ENCODE data around the gene ZNF445. TPM values are rescaled to one million over a fixed set of nuclear protein-coding genes. Genes with fewer than 3 reads are reported as not detected.
A peak's percentile ranks its signal among the peaks of the same experiment; 100 is the strongest.

Gene ZNF445
- total RNA-seq (10 to 100 TPM; 18.6 to 26.4 TPM), polyA plus RNA-seq (1 to 10 TPM; 4.1 to 6.5 TPM)
- long read RNA-seq, donor 1, full-length matches to known transcripts, result 2 of 6 reads
- long read RNA-seq, donor 1, partial matches to known transcripts, result 0 of 6 reads
- long read RNA-seq, donor 1, other reads (novel, unspliced or antisense), result 4 of 6 reads
- long read RNA-seq, donor 2, full-length matches to known transcripts, result 2 of 9 reads
- long read RNA-seq, donor 2, partial matches to known transcripts, result 0 of 9 reads
- long read RNA-seq, donor 2, other reads (novel, unspliced or antisense), result 7 of 9 reads

GRCh38 chr3:44477312-44478030, at the start of gene ZNF445:
Gene ZNF445 (minus strand): TSS chr3:44477670. CDS start chr3:44455549, 22,121 bp downstream.
- Histone ChIP-seq H3K27ac (ENCODE audit: low read depth in 1 of 2, low read length in 2 of 2) (no peak within 1 kb of the TSS), H3K4me3 (ENCODE audit: low read length in 2 of 2) (peak within 1 kb of the TSS; percentile 84 to 100)
- intact Hi-C loops (cut with DNase I), result loop anchor here (5.0 to 10.0 kb wide), 3 partner anchors 35 to 153 kb away; partner anchors contain the start of gene TCAIM (in 1 of the 2)

GRCh38 chr3:44525060-44525459, 47.6 kb upstream of the ZNF445 start:
- Histone ChIP-seq H3K4me3 (ENCODE audit: low read length in 2 of 2) (no peak overlapping the region), H3K9me3 (ENCODE audit: control insufficient read depth, low read length) (no peaks in the 10 kb centered on the region), H3K27ac (ENCODE audit: low read depth in 1 of 2, low read length in 2 of 2) (no peak overlapping the region), H3K36me3 (ENCODE audit: control insufficient read depth in 1 of 2, insufficient read depth in 2 of 2, low read length in 1 of 2) (no peaks in the 10 kb centered on the region), H3K27me3 (ENCODE audit: control insufficient read depth in 1 of 2, insufficient read depth in 2 of 2, low read length in 1 of 2) (no peaks in the 10 kb centered on the region), H3K4me1 (ENCODE audit: control insufficient read depth in 1 of 2, insufficient read depth in 2 of 2, low read length in 2 of 2) (no peaks in the 10 kb centered on the region)
- ATAC-seq (ENCODE audit: low FRiP score), result no peak
- no peak for DNase-seq
- intact Hi-C loops (cut with DNase I), result no loop called here
- WGBS, 2 donors, result 82 to 85% methylated on average over 5 of the region's 5 CpGs

More at GRCh38 chr3:44477312-44478030, at the start of gene ZNF445:
- peak; percentile 96 for ATAC-seq (ENCODE audit: low FRiP score)
- DNase-seq, result peak; percentile 87 to 94
- 1% methylated on average over 54 to 69 of the region's 69 CpGs for WGBS, 2 donors
- no peaks in the 10 kb centered on the region for H3K9me3 ChIP-seq (ENCODE audit: control insufficient read depth, low read length)
- no peaks in the 10 kb centered on the region for H3K27me3 ChIP-seq (ENCODE audit: control insufficient read depth in 1 of 2, insufficient read depth in 2 of 2, low read length in 1 of 2)
- H3K4me1 ChIP-seq (ENCODE audit: control insufficient read depth in 1 of 2, insufficient read depth in 2 of 2, low read length in 2 of 2), result peaks cover 0 to 6% of the 10 kb centered on the region in 2 donors
- no peaks in the 10 kb centered on the region for H3K36me3 ChIP-seq (ENCODE audit: control insufficient read depth in 1 of 2, insufficient read depth in 2 of 2, low read length in 1 of 2)

DNA sequence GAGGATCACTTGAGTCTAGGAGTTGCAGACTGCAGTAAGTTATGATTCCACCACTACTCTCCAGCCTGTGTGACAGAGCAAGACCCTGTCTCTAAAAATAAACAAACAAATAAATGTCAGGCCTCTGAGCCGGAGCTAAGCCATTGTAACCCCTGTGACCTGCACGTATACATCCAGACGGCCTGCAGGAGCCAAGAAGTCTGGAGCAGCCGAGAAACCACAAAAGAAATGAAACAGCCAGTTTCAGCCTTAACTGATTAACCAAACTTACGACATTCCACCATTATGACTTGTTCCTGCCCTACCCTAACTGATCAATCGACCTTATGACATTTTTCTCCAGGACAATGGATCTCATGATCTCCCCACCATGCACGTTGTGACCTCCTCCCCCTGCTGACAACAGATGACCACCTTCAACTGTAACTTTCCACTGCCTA, 45.0 kb upstream of the ZNF445 start:
- ATAC-seq (ENCODE audit: low FRiP score), result no peak
- Histone ChIP-seq H3K4me1 (ENCODE audit: control insufficient read depth in 1 of 2, insufficient read depth in 2 of 2, low read length in 2 of 2) (no peaks in the 10 kb centered on the region), H3K36me3 (ENCODE audit: control insufficient read depth in 1 of 2, insufficient read depth in 2 of 2, low read length in 1 of 2) (no peaks in the 10 kb centered on the region), H3K27me3 (ENCODE audit: control insufficient read depth in 1 of 2, insufficient read depth in 2 of 2, low read length in 1 of 2) (no peaks in the 10 kb centered on the region), H3K9me3 (ENCODE audit: control insufficient read depth, low read length) (no peaks in the 10 kb centered on the region), H3K27ac (ENCODE audit: low read depth in 1 of 2, low read length in 2 of 2) (no peak overlapping the region), H3K4me3 (ENCODE audit: low read length in 2 of 2) (no peak overlapping the region)
- WGBS, 2 donors, result 25 to 29% methylated on average over 7 of the region's 7 CpGs
- no peak for DNase-seq
- intact Hi-C loops (cut with DNase I), result no loop called here

DNA sequence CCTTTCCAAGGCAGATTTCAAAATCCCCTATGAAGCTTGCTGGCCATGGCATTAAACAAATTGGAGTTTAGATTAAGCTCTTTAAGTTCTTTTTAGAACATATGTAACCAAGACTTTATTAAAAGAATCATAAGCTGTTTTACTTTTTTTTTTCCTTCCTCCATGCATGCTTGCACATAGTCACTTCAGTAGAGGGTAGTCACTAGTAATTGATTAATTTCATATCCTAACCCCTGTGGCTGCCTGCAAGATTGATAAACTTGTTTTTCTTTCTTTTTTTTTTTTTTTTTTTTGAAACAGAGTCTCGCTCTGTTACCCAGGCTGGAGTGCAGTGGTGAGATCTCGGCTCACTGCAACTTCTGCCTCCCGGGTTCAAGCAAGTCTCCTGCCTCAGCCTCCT, 44.3 kb upstream of the ZNF445 start:
- no peak for DNase-seq
- no peak overlapping the region for H3K4me3 ChIP-seq (ENCODE audit: low read length in 2 of 2)
- H3K4me1 ChIP-seq (ENCODE audit: control insufficient read depth in 1 of 2, insufficient read depth in 2 of 2, low read length in 2 of 2), result no peaks in the 10 kb centered on the region
- no peak for ATAC-seq (ENCODE audit: low FRiP score)
- H3K36me3 ChIP-seq (ENCODE audit: control insufficient read depth in 1 of 2, insufficient read depth in 2 of 2, low read length in 1 of 2), result no peaks in the 10 kb centered on the region
- WGBS, 2 donors, result 74 to 85% methylated on average over 2 to 3 of the region's 3 CpGs
- H3K27ac ChIP-seq (ENCODE audit: low read depth in 1 of 2, low read length in 2 of 2), result no peak overlapping the region
- H3K9me3 ChIP-seq (ENCODE audit: control insufficient read depth, low read length), result no peaks in the 10 kb centered on the region
- intact Hi-C loops (cut with DNase I), result no loop called here
- no peaks in the 10 kb centered on the region for H3K27me3 ChIP-seq (ENCODE audit: control insufficient read depth in 1 of 2, insufficient read depth in 2 of 2, low read length in 1 of 2)

DNA sequence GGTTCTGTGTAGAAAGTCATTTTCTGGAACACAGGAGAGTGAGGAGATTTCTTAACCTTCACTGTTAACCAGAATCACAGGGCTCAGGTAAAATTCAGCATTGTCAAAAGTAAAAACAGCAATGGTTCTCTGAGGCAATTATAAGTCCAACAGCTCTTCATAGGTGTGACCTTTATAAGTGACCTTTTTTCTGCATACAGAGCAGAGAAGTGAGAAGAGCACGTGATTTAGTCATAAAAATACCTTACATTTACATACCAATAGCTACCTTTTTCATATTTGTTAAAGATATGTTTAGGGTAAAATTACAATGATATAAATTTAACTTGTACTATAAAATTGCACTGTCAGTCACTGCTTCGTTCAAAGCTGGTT, 41.3 kb upstream of the ZNF445 start:
- H3K9me3 ChIP-seq (ENCODE audit: control insufficient read depth, low read length), result no peaks in the 10 kb centered on the region
- intact Hi-C loops (cut with DNase I), result no loop called here
- 44 to 54% methylated on average over 2 of the region's 2 CpGs for WGBS, 2 donors
- no peak for DNase-seq
- no peaks in the 10 kb centered on the region for H3K36me3 ChIP-seq (ENCODE audit: control insufficient read depth in 1 of 2, insufficient read depth in 2 of 2, low read length in 1 of 2)
- H3K4me1 ChIP-seq (ENCODE audit: control insufficient read depth in 1 of 2, insufficient read depth in 2 of 2, low read length in 2 of 2), result no peaks in the 10 kb centered on the region
- no peak overlapping the region for H3K27ac ChIP-seq (ENCODE audit: low read depth in 1 of 2, low read length in 2 of 2)
- ATAC-seq (ENCODE audit: low FRiP score), result no peak
- no peaks in the 10 kb centered on the region for H3K27me3 ChIP-seq (ENCODE audit: control insufficient read depth in 1 of 2, insufficient read depth in 2 of 2, low read length in 1 of 2)
- no peak overlapping the region for H3K4me3 ChIP-seq (ENCODE audit: low read length in 2 of 2)

GRCh38 chr3:44516230-44516629, 38.8 kb upstream of the ZNF445 start:
- Histone ChIP-seq H3K4me3 (ENCODE audit: low read length in 2 of 2) (no peak overlapping the region), H3K27me3 (ENCODE audit: control insufficient read depth in 1 of 2, insufficient read depth in 2 of 2, low read length in 1 of 2) (no peaks in the 10 kb centered on the region), H3K4me1 (ENCODE audit: control insufficient read depth in 1 of 2, insufficient read depth in 2 of 2, low read length in 2 of 2) (no peaks in the 10 kb centered on the region), H3K9me3 (ENCODE audit: control insufficient read depth, low read length) (no peaks in the 10 kb centered on the region), H3K27ac (ENCODE audit: low read depth in 1 of 2, low read length in 2 of 2) (no peak overlapping the region), H3K36me3 (ENCODE audit: control insufficient read depth in 1 of 2, insufficient read depth in 2 of 2, low read length in 1 of 2) (no peaks in the 10 kb centered on the region)
- DNase-seq (no peak), ATAC-seq (ENCODE audit: low FRiP score) (no peak)
- WGBS, 2 donors, result 75 to 89% methylated on average over 2 to 3 of the region's 3 CpGs
- intact Hi-C loops (cut with DNase I), result no loop called here

DNA sequence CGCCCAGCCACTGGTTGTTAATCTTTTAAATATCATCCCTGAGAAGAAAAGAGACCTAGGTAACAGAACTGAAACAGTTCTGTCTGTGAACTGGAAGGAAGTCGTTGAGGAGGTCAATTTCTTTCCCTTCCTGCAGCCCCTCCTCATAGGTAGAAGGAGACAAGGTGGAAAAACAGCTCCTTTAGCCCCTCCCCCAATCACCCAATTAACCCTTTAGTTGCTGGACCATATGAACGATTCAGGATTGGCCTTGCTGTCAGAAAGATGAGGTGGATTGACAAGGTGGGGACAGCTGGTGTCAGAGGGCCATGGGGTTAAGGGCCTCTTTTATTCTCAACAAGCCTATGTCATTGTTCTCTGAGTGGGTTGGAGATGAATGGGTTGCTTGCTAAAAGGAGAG, 36.0 kb upstream of the ZNF445 start:
- DNase-seq, result no peak

GRCh38 chr3:44511238-44511566, 33.7 kb upstream of the ZNF445 start:
- Histone ChIP-seq H3K36me3 (ENCODE audit: control insufficient read depth in 1 of 2, insufficient read depth in 2 of 2, low read length in 1 of 2) (no peaks in the 10 kb centered on the region), H3K4me3 (ENCODE audit: low read length in 2 of 2) (peak overlapping the region; percentile 86 to 100), H3K4me1 (ENCODE audit: control insufficient read depth in 1 of 2, insufficient read depth in 2 of 2, low read length in 2 of 2) (no peaks in the 10 kb centered on the region), H3K9me3 (ENCODE audit: control insufficient read depth, low read length) (no peaks in the 10 kb centered on the region), H3K27me3 (ENCODE audit: control insufficient read depth in 1 of 2, insufficient read depth in 2 of 2, low read length in 1 of 2) (no peaks in the 10 kb centered on the region), H3K27ac (ENCODE audit: low read depth in 1 of 2, low read length in 2 of 2) (peak overlapping the region; percentile 38 to 62)
- 41 to 42% methylated on average over 4 of the region's 4 CpGs for WGBS, 2 donors
- intact Hi-C loops (cut with DNase I), result loop anchor here in 1 of 2 donors (2.0 to 5.0 kb wide), 3 partner anchors 34 to 189 kb away; partner anchors contain the start of genes ZKSCAN7 and ZNF445
- no peak for ATAC-seq (ENCODE audit: low FRiP score)
- no peak for DNase-seq

More for the DNA sequence above, 36.0 kb upstream of the ZNF445 start:
- no peak overlapping the region for H3K4me3 ChIP-seq (ENCODE audit: low read length in 2 of 2)
- no peaks in the 10 kb centered on the region for H3K27me3 ChIP-seq (ENCODE audit: control insufficient read depth in 1 of 2, insufficient read depth in 2 of 2, low read length in 1 of 2)
- no peaks in the 10 kb centered on the region for H3K9me3 ChIP-seq (ENCODE audit: control insufficient read depth, low read length)
- H3K4me1 ChIP-seq (ENCODE audit: control insufficient read depth in 1 of 2, insufficient read depth in 2 of 2, low read length in 2 of 2), result no peaks in the 10 kb centered on the region
- ATAC-seq (ENCODE audit: low FRiP score), result no peak
- intact Hi-C loops (cut with DNase I), result loop anchor here in 1 of 2 donors (5.0 kb wide), 2 partner anchors 36 to 191 kb away; partner anchors contain the start of gene ZNF445
- no peak overlapping the region for H3K27ac ChIP-seq (ENCODE audit: low read depth in 1 of 2, low read length in 2 of 2)
- 36 to 45% methylated on average over 3 of the region's 3 CpGs for WGBS, 2 donors
- H3K36me3 ChIP-seq (ENCODE audit: control insufficient read depth in 1 of 2, insufficient read depth in 2 of 2, low read length in 1 of 2), result no peaks in the 10 kb centered on the region
